PFSK-1 (cell line): ENCODE results near the gene GRID1.

Experiments used
- FOXP2 ChIP-seq: optimal IDR thresholded peaks from 2 replicates; pipeline ENCODE3; 2011; ENCODE audit warnings: borderline replicate concordance, control low read depth, inconsistent platforms; ENCODE audit not compliant: insufficient read depth; ENCODE audit errors: extremely low read length, extremely low read depth
- POLR2AphosphoS5 ChIP-seq: IDR thresholded peaks from 2 replicates; pipeline ENCODE4 v1.6.1; 2012; ENCODE audit warnings: low read depth, mild to moderate bottlenecking, control low read depth, low read length, moderate library complexity
- SIN3A ChIP-seq: IDR thresholded peaks from 2 replicates; pipeline ENCODE4 v1.6.1; 2012; ENCODE audit warnings: mild to moderate bottlenecking, low read length, moderate library complexity, borderline replicate concordance; ENCODE audit not compliant: insufficient read depth
- TAF1 ChIP-seq: IDR thresholded peaks from 2 replicates; pipeline ENCODE4 v1.6.1; 2012; ENCODE audit warnings: low read length, control low read depth, borderline replicate concordance; ENCODE audit not compliant: insufficient read depth
- TF ChIP-seq, protein P1 (sequence below), 2 experiments: IDR thresholded peaks; 2 replicates each; pipeline versions ENCODE4 v1.6.1 to v1.8.0; 2011 to 2012; ENCODE audit warnings: low read depth in 2 of 2, low read length in 2 of 2, control low read depth in 1 of 2, inconsistent platforms in 1 of 2, mild to moderate bottlenecking in 1 of 2, moderate library complexity in 1 of 2; ENCODE audit not compliant: insufficient read depth in 1 of 2

GRID1 gene

GRCh38 chr10:86310702-86311101, 55.9 kb downstream of the GRID1 start:
- TF ChIP-seq SIN3A (no peak), POLR2AphosphoS5 (no peak), TAF1 (no peak), FOXP2 (no peak)
- TF ChIP-seq, protein P1, sequence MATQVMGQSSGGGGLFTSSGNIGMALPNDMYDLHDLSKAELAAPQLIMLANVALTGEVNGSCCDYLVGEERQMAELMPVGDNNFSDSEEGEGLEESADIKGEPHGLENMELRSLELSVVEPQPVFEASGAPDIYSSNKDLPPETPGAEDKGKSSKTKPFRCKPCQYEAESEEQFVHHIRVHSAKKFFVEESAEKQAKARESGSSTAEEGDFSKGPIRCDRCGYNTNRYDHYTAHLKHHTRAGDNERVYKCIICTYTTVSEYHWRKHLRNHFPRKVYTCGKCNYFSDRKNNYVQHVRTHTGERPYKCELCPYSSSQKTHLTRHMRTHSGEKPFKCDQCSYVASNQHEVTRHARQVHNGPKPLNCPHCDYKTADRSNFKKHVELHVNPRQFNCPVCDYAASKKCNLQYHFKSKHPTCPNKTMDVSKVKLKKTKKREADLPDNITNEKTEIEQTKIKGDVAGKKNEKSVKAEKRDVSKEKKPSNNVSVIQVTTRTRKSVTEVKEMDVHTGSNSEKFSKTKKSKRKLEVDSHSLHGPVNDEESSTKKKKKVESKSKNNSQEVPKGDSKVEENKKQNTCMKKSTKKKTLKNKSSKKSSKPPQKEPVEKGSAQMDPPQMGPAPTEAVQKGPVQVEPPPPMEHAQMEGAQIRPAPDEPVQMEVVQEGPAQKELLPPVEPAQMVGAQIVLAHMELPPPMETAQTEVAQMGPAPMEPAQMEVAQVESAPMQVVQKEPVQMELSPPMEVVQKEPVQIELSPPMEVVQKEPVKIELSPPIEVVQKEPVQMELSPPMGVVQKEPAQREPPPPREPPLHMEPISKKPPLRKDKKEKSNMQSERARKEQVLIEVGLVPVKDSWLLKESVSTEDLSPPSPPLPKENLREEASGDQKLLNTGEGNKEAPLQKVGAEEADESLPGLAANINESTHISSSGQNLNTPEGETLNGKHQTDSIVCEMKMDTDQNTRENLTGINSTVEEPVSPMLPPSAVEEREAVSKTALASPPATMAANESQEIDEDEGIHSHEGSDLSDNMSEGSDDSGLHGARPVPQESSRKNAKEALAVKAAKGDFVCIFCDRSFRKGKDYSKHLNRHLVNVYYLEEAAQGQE (IDR thresholded peaks at IDR 0.05; ENCODE audit: insufficient read depth in 1 of 2, low read depth in 2 of 2, low read length in 2 of 2) = no peak

- TF ChIP-seq, protein P1 (IDR thresholded peaks at IDR 0.05; ENCODE audit: insufficient read depth in 1 of 2, low read depth in 2 of 2, low read length in 2 of 2) = no peak
- TF ChIP-seq POLR2AphosphoS5 = no peak
- no peak for TF ChIP-seq FOXP2
- no peak for TF ChIP-seq SIN3A
- TF ChIP-seq TAF1 = no peak
Observed at GRCh38 chr10:86310291-86310690, 56.3 kb downstream of the GRID1 start.

DNA sequence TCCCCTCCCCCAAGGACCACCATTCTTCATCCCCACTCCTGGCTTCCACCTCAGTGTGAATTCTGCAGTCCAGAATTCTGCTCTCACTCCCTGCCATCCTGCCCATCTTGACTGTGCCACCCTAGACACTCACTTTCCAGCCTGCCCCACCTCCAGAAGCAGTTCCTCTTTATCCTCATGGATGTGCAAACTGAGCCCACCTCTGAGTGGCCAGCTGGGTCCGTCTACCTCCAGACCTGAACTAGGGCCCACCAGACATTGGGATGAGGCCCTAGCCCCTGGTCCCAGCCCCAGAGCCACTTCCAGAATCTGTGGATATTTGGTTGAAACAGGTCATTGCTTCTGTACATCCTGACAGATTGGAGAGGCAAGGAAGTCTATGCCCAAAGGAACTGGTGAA, 58.5 kb downstream of the GRID1 start:
- TF ChIP-seq FOXP2 = no peak
- TF ChIP-seq POLR2AphosphoS5 = no peak
- no peak for TF ChIP-seq TAF1
- TF ChIP-seq SIN3A = no peak
- TF ChIP-seq, protein P1 (IDR thresholded peaks at IDR 0.05; ENCODE audit: insufficient read depth in 1 of 2, low read depth in 2 of 2, low read length in 2 of 2) = no peak

- TF ChIP-seq, protein P1 (IDR thresholded peaks at IDR 0.05; ENCODE audit: insufficient read depth in 1 of 2, low read depth in 2 of 2, low read length in 2 of 2) = peak; percentile 89 to 99
- no peak for TF ChIP-seq POLR2AphosphoS5
Observed at GRCh38 chr10:86306628-86307278, 59.8 kb downstream of the GRID1 start.

GRCh38 chr10:86305521-86305920, 61.1 kb downstream of the GRID1 start:
- TF ChIP-seq POLR2AphosphoS5 (no peak), FOXP2 (no peak), TAF1 (no peak)
